GM23248 (cell line): ENCODE measurements around the gene L3MBTL4.

Experiments
- EZH2 ChIP-seq: fragments of 200-600 bp; sonication (generic); IDR thresholded peaks from 2 replicates; pipeline ENCODE4 v1.6.1; 2018; ENCODE audit warnings: antibody characterized with exemption, mild to moderate bottlenecking; ENCODE audit not compliant: insufficient read depth, poor library complexity, severe bottlenecking
- EZH2phosphoT487 ChIP-seq: fragments of 200-600 bp; sonication (generic); IDR thresholded peaks from 2 replicates; pipeline ENCODE4 v1.6.1; 2018; ENCODE audit warnings: antibody characterized with exemption, moderate library complexity, mild to moderate bottlenecking, low read depth; ENCODE audit not compliant: insufficient read depth

- no peak for TF ChIP-seq EZH2phosphoT487
- no peak for TF ChIP-seq EZH2
Observed at GRCh38 chr18:6044319-6044718, 370.4 kb downstream of the L3MBTL4 start.
